ENCODE results near the gene PTGES3L.
"Not testable (repeated sequence)": the region's sequence is repeated elsewhere in the genome, so short reads cannot be mapped to it uniquely, and the experiment has no call there.

PTGES3L gene

DNA sequence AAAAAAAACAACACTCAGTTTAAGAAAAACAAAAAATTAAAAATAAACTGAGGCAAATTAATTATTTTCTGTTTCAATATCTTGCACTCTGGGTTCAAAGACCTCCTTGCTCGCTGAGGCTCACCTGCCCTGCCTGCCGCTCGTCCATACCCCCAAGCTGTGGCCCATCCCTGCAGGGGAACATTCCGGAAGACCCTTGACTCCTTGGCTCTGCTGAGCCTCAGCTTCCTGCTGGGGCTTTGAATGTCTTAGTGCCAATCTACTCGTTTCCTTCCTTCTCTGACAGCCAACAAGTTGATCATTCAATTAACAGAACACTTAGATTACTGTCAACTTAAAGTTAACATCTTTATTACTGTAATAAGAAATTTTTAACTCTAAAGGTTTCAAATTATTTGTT lies 55.0 kb downstream of the PTGES3L start:
- no peak for DNase-seq (ENCODE audit: low read depth)
- H3K4me3 ChIP-seq (ENCODE audit: control insufficient read depth, low read depth, low read length) = no peak overlapping the region
- TF ChIP-seq, protein P1, sequence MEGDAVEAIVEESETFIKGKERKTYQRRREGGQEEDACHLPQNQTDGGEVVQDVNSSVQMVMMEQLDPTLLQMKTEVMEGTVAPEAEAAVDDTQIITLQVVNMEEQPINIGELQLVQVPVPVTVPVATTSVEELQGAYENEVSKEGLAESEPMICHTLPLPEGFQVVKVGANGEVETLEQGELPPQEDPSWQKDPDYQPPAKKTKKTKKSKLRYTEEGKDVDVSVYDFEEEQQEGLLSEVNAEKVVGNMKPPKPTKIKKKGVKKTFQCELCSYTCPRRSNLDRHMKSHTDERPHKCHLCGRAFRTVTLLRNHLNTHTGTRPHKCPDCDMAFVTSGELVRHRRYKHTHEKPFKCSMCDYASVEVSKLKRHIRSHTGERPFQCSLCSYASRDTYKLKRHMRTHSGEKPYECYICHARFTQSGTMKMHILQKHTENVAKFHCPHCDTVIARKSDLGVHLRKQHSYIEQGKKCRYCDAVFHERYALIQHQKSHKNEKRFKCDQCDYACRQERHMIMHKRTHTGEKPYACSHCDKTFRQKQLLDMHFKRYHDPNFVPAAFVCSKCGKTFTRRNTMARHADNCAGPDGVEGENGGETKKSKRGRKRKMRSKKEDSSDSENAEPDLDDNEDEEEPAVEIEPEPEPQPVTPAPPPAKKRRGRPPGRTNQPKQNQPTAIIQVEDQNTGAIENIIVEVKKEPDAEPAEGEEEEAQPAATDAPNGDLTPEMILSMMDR (IDR thresholded peaks at IDR 0.05; ENCODE audit: control insufficient read depth, insufficient read depth, low read depth, low read length, missing control alignments) = no peak

DNA sequence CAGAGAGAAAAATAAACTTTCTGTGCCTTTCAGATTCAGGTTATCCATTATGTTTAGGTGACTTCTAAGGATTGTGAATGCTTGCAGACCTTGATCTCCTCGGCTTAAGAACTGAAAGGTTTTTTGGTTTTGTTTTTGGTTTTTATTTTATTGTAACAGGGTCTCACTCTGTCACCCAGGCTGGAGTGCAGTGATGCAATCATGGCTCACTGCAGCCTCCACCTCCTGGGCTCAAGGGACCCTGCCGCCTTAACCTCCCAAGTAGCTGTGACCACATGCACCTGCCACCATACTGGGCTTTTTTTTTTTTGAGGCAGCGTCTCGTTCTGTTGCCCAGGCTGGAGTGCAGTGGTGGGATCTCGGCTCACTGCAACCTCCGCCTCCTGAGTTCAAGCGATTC lies 56.4 kb downstream of the PTGES3L start:
- not testable (repeated sequence) for DNase-seq (ENCODE audit: low read depth); H3K4me3 ChIP-seq (ENCODE audit: control insufficient read depth, low read depth, low read length)

DNA sequence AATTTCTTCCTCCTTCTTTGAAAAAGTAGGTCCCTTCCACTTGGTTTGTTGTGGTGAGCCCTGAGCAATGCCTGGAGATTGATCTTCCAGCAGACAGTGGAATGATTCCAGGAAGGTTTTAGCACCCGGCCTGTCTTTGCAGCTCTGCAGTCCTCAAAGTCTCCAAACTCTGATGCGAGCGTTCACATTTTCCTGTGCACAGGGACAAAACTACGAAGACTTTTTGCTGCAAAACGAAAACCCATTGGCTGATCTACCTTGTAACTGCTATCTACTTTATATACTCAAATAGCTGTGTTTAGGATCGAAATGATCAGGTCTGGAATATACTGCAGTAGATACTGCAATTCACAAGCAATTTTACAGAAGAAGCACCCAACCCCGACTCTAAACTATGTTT lies 57.6 kb downstream of the PTGES3L start:
- DNase-seq (ENCODE audit: low read depth) = no peak

GRCh38 chr17:42920922-42921321 lies 59.0 kb downstream of the PTGES3L start:
- TF ChIP-seq, protein P1 (IDR thresholded peaks at IDR 0.05; ENCODE audit: control insufficient read depth, insufficient read depth, low read depth, low read length, missing control alignments) = no peak
- no peak overlapping the region for H3K4me3 ChIP-seq (ENCODE audit: control insufficient read depth, low read depth, low read length)
- DNase-seq (ENCODE audit: low read depth) = no peak

More for the DNA sequence above, 57.6 kb downstream of the PTGES3L start:
- TF ChIP-seq, protein P1 (IDR thresholded peaks at IDR 0.05; ENCODE audit: control insufficient read depth, insufficient read depth, low read depth, low read length, missing control alignments) = no peak
- H3K4me3 ChIP-seq (ENCODE audit: control insufficient read depth, low read depth, low read length) = no peak overlapping the region

GRCh38 chr17:42920106-42920900 lies 59.6 kb downstream of the PTGES3L start:
- H3K4me3 ChIP-seq (ENCODE audit: control insufficient read depth, low read depth, low read length) = no peak overlapping the region
- TF ChIP-seq, protein P1 (IDR thresholded peaks at IDR 0.05; ENCODE audit: control insufficient read depth, insufficient read depth, low read depth, low read length, missing control alignments) = no peak
- no peak for DNase-seq (ENCODE audit: low read depth)

GRCh38 chr17:42919522-42920077 lies 60.3 kb downstream of the PTGES3L start:
- not testable (repeated sequence) for H3K4me3 ChIP-seq (ENCODE audit: control insufficient read depth, low read depth, low read length); DNase-seq (ENCODE audit: low read depth)

- TF ChIP-seq, protein P1 (IDR thresholded peaks at IDR 0.05; ENCODE audit: control insufficient read depth, insufficient read depth, low read depth, low read length, missing control alignments) = no peak
- no peak for DNase-seq (ENCODE audit: low read depth)
- H3K4me3 ChIP-seq (ENCODE audit: control insufficient read depth, low read depth, low read length) = no peak overlapping the region
Measured at GRCh38 chr17:42918902-42919521, 60.9 kb downstream of the PTGES3L start.
